ENCODE data around the gene MEX3C. TPM values are rescaled to one million over a fixed set of nuclear protein-coding genes. Genes with fewer than 3 reads are reported as not detected.

Gene MEX3C
- polyA plus RNA-seq, 1 of the 3 experiments (the other 2 are of a cell fraction), result 25.1 TPM

GRCh38 chr18:51196118-51196810 lies 1.2 kb downstream of the MEX3C start:
- H2AFZ ChIP-seq (ENCODE audit: low read depth), result no peak overlapping the region

DNA sequence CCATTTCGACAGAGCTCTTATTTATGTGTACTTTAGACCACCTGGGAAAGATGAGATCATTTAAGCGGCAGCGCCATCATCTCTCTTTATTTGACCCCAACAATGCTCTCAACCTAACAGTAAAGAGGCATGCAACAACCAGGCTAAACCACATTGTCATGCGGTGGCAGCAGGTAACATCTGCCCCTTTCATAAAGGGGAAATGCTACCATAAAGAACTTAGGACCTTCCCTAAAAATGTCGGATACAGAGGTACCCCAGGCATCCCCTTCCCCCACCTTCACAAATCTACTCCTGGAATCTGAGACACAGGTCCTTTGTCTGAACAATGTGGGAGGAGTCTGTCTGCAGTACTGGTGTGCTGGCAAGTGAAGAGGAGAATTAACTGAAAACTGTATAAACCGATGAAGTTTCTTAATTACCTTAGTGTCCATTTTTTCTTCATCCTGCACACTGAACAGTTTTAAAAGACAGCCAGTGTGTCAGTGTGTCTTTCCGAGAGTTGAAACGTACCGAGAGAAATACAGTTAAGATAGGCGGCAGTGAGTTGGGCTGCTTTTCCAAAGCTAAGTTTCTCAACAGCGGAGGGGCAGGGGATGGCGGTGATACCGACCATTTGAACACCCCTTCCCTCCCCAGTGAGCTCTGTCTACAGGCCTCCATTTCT lies 1.9 kb downstream of the MEX3C start:
- Histone ChIP-seq H3K9me3 (no peaks in the 10 kb centered on the region), H3K4me1 (ENCODE audit: control insufficient read depth in 1 of 2, insufficient read depth in 2 of 2, low read depth in 1 of 2, low read length in 1 of 2) (peaks cover 14 to 34% of the 10 kb centered on the region in 2 experiments; a peak in 3 of 4 replicates), H4K20me1 (ENCODE audit: insufficient read depth) (peaks cover 50% of the 10 kb centered on the region), H3K36me3 (replicated peaks in 1 of 2; ENCODE audit: control insufficient read depth in 1 of 2, insufficient read depth in 2 of 2, low read length in 1 of 2) (peaks cover 12 to 16% of the 10 kb centered on the region in 2 experiments), H3K79me2 (ENCODE audit: insufficient read depth) (peaks cover 62% of the 10 kb centered on the region), H3F3A (replicated peaks; ENCODE audit: insufficient read depth) (peaks cover 16% of the 10 kb centered on the region), H3K9ac (peak overlapping the region; percentile 91), H3K27me3 (ENCODE audit: insufficient read depth) (no peaks in the 10 kb centered on the region), H3K4me2 (peak overlapping the region; percentile 80), H3K4me3 (ENCODE audit: low read depth in 2 of 2, low read length in 1 of 2) (peak overlapping the region; percentile 76 to 98), H3K9me2 (no peaks in the 10 kb centered on the region), H2AFZ (ENCODE audit: low read depth) (no peak overlapping the region), H3K27ac (ENCODE audit: low read depth in 2 of 2, low read length in 1 of 2) (peak overlapping the region; percentile 69 to 94)
- no peak for TF ChIP-seq SIN3A (IDR thresholded peaks at IDR 0.05; ENCODE audit: borderline replicate concordance, low read depth, low read length)
- peak; percentile 52; the same call in 1 of the 2 replicates for TF ChIP-seq YY1 (IDR thresholded peaks at IDR 0.05; ENCODE audit: low read depth)
- no peak for TF ChIP-seq PBX3 (IDR thresholded peaks at IDR 0.05)
- TF ChIP-seq MXI1 (IDR thresholded peaks at IDR 0.05; ENCODE audit: low read depth, low read length), result peak; percentile 75
- TF ChIP-seq FOXJ3 (CRISPR knock-in tag; IDR thresholded peaks at IDR 0.05), result no peak
- TF ChIP-seq TEAD4 (IDR thresholded peaks at IDR 0.05; ENCODE audit: borderline replicate concordance, insufficient read depth), result no peak
- TF ChIP-seq GATA2 (CRISPR knock-in tag; IDR thresholded peaks at IDR 0.05), result peak; percentile 38; the same call in 1 of the 2 replicates
- peak; percentile 9; the same call in 1 of the 2 replicates for TF ChIP-seq MAX (IDR thresholded peaks at IDR 0.05; ENCODE audit: low read depth)
- no peak for TF ChIP-seq CHD2 (IDR thresholded peaks at IDR 0.05; ENCODE audit: low read length, partially characterized antibody)
- 0 out of 2 replicates have a peak, but pooled peaks have one; percentile 16 for TF ChIP-seq POLR2AphosphoS5 (IDR thresholded peaks at IDR 0.05; ENCODE audit: low read depth, low read length)
- TF ChIP-seq TAF1 (IDR thresholded peaks at IDR 0.05; ENCODE audit: borderline replicate concordance, low read depth, low read length), result 0 out of 2 replicates have a peak, but pooled peaks have one; percentile 47
- ChIA-PET POLR2A (interaction anchor here (0.6 kb wide), 1 partner anchor 41 kb away, joined by 3 read pairs; no protein-coding TSS in a partner anchor), CTCF (interaction anchor here (0.9 to 2.8 kb wide), 4 partner anchors 25 to 425 kb away, joined by 3 to 13 read pairs (median 4); no protein-coding TSS in a partner anchor)
- 2% methylated on average over 13 of the region's 13 CpGs for WGBS (ENCODE audit: low lambda C conversion rate)
- DNase-seq, result peak; percentile 37

More at GRCh38 chr18:51196118-51196810, 1.2 kb downstream of the MEX3C start:
- POLR2A ChIA-PET, result interaction anchor here (0.6 to 1.4 kb wide), 7 partner anchors 8 to 1707 kb away, joined by 3 to 9 read pairs (median 3); partner anchors contain the start of gene SMAD4
- CTCF ChIA-PET, result interaction anchor here (0.9 to 2.8 kb wide), 4 partner anchors 25 to 424 kb away, joined by 3 to 13 read pairs (median 4); no protein-coding TSS in a partner anchor
- Histone ChIP-seq H3F3A (replicated peaks; ENCODE audit: insufficient read depth) (peaks cover 16% of the 10 kb centered on the region), H3K9me3 (no peaks in the 10 kb centered on the region), H3K9ac (peak overlapping the region; percentile 91), H3K27me3 (ENCODE audit: insufficient read depth) (no peaks in the 10 kb centered on the region), H3K4me3 (ENCODE audit: low read depth in 2 of 2, low read length in 1 of 2) (peak overlapping the region; percentile 76 to 98), H4K20me1 (ENCODE audit: insufficient read depth) (peaks cover 43% of the 10 kb centered on the region), H3K27ac (ENCODE audit: low read depth in 2 of 2, low read length in 1 of 2) (peak overlapping the region; percentile 69 to 94), H3K79me2 (ENCODE audit: insufficient read depth) (peaks cover 56% of the 10 kb centered on the region), H3K9me2 (no peaks in the 10 kb centered on the region), H3K4me1 (ENCODE audit: control insufficient read depth in 1 of 2, insufficient read depth in 2 of 2, low read depth in 1 of 2, low read length in 1 of 2) (peaks cover 14 to 29% of the 10 kb centered on the region in 2 experiments; a peak in 3 of 4 replicates), H3K4me2 (peak overlapping the region; percentile 80), H3K36me3 (replicated peaks in 1 of 2; ENCODE audit: control insufficient read depth in 1 of 2, insufficient read depth in 2 of 2, low read length in 1 of 2) (peaks cover 7 to 16% of the 10 kb centered on the region in 2 experiments)
- no peak for DNase-seq
- no peak for TF ChIP-seq TAF1 (IDR thresholded peaks at IDR 0.05; ENCODE audit: borderline replicate concordance, low read depth, low read length)
- TF ChIP-seq MXI1 (IDR thresholded peaks at IDR 0.05; ENCODE audit: low read depth, low read length), result 0 out of 2 replicates have a peak, but pooled peaks have one; percentile 20
- TF ChIP-seq YY1 (IDR thresholded peaks at IDR 0.05; ENCODE audit: low read depth), result peak; percentile 76
- 3% methylated on average over 20 of the region's 67 CpGs for WGBS (ENCODE audit: low lambda C conversion rate)
